Measurements from ENCODE around the gene BRD3OS. TPM values are rescaled to one million over a fixed set of nuclear protein-coding genes. Genes with fewer than 3 reads are reported as not detected.

The BRD3OS gene
- total and polyA plus RNA-seq, 2 experiments from 2014 or later, result 18.6 to 32.3 TPM

GRCh38 chr9:134025606-134026541 is 593 bp downstream of the BRD3OS start:
- H3K27ac ChIP-seq, result no peak overlapping the region

GRCh38 chr9:134026581-134026980 is 1.3 kb downstream of the BRD3OS start:
- no peak for DNase-seq (ENCODE audit: low read depth in 1 of 2, low spot score in 1 of 2)
- Histone ChIP-seq H3K4me3 (no peak overlapping the region), H3K27ac (no peak overlapping the region), H3K9me3 (ENCODE audit: low read depth) (no peaks in the 10 kb centered on the region), H3K4me1 (ENCODE audit: low read depth) (no peaks in the 10 kb centered on the region), H3K27me3 (no peaks in the 10 kb centered on the region), H3K36me3 (peaks cover 3% of the 10 kb centered on the region)
- TF ChIP-seq CTCF (IDR thresholded peaks at IDR 0.05; ENCODE audit: low read depth, low read length), result no peak

More at GRCh38 chr9:134025606-134026541, 593 bp downstream of the BRD3OS start:
- H3K36me3 ChIP-seq, result no peaks in the 10 kb centered on the region
- H3K9me3 ChIP-seq (ENCODE audit: low read depth), result no peaks in the 10 kb centered on the region
- peak; percentile 31 for TF ChIP-seq CTCF (IDR thresholded peaks at IDR 0.05; ENCODE audit: low read depth, low read length)
- no peaks in the 10 kb centered on the region for H3K4me1 ChIP-seq (ENCODE audit: low read depth)
- peak; percentile 45 to 58 for DNase-seq (ENCODE audit: low read depth in 1 of 2, low spot score in 1 of 2)
- no peaks in the 10 kb centered on the region for H3K27me3 ChIP-seq
- peak overlapping the region; percentile 68 for H3K4me3 ChIP-seq

- Histone ChIP-seq H3K27me3 (no peaks in the 10 kb centered on the region), H3K36me3 (peaks cover 7% of the 10 kb centered on the region), H3K27ac (no peak overlapping the region), H3K4me1 (ENCODE audit: low read depth) (no peaks in the 10 kb centered on the region), H3K9me3 (ENCODE audit: low read depth) (no peaks in the 10 kb centered on the region), H3K4me3 (no peak overlapping the region)
- no peak for TF ChIP-seq CTCF (IDR thresholded peaks at IDR 0.05; ENCODE audit: low read depth, low read length)
- DNase-seq (ENCODE audit: low read depth in 1 of 2, low spot score in 1 of 2), result no peak
Measured at GRCh38 chr9:134026981-134027380, 1.7 kb downstream of the BRD3OS start.

GRCh38 chr9:134027561-134027960 is 2.3 kb downstream of the BRD3OS start:
- Histone ChIP-seq H3K27me3 (no peaks in the 10 kb centered on the region), H3K4me1 (ENCODE audit: low read depth) (no peaks in the 10 kb centered on the region), H3K9me3 (ENCODE audit: low read depth) (no peaks in the 10 kb centered on the region), H3K27ac (no peak overlapping the region), H3K36me3 (peaks cover 9% of the 10 kb centered on the region), H3K4me3 (no peak overlapping the region)
- no peak for TF ChIP-seq CTCF (IDR thresholded peaks at IDR 0.05; ENCODE audit: low read depth, low read length)
- no peak for DNase-seq (ENCODE audit: low read depth in 1 of 2, low spot score in 1 of 2)

GRCh38 chr9:134028076-134028475 is 2.8 kb downstream of the BRD3OS start:
- no peak for TF ChIP-seq CTCF (IDR thresholded peaks at IDR 0.05; ENCODE audit: low read depth, low read length)
- H3K27me3 ChIP-seq, result no peaks in the 10 kb centered on the region
- H3K36me3 ChIP-seq, result peaks cover 11% of the 10 kb centered on the region

More at GRCh38 chr9:134028076-134028475, 2.8 kb downstream of the BRD3OS start:
- Histone ChIP-seq H3K4me1 (ENCODE audit: low read depth) (no peaks in the 10 kb centered on the region), H3K9me3 (ENCODE audit: low read depth) (no peaks in the 10 kb centered on the region), H3K4me3 (no peak overlapping the region), H3K27ac (no peak overlapping the region)
- no peak for DNase-seq (ENCODE audit: low read depth in 1 of 2, low spot score in 1 of 2)
